ENCODE results near the gene NAALADL2. TPM values are rescaled to one million over a fixed set of nuclear protein-coding genes. Genes with fewer than 3 reads are reported as not detected.
"Not testable (repeated sequence)": the region's sequence is repeated elsewhere in the genome, so short reads cannot be mapped to it uniquely, and the experiment has no call there.

Gene NAALADL2
- total RNA-seq, 1 donor from 2014 or later, result 2.4 TPM

GRCh38 chr3:175383371-175383770 lies 524.2 kb downstream of the NAALADL2 start:
- ATAC-seq, result no peak

GRCh38 chr3:175383813-175384212 lies 524.7 kb downstream of the NAALADL2 start:
- no peak for ATAC-seq

- ATAC-seq, result no peak
These were observed 525.4 kb downstream of the NAALADL2 start for GRCh38 chr3:175384569-175384968.

DNA sequence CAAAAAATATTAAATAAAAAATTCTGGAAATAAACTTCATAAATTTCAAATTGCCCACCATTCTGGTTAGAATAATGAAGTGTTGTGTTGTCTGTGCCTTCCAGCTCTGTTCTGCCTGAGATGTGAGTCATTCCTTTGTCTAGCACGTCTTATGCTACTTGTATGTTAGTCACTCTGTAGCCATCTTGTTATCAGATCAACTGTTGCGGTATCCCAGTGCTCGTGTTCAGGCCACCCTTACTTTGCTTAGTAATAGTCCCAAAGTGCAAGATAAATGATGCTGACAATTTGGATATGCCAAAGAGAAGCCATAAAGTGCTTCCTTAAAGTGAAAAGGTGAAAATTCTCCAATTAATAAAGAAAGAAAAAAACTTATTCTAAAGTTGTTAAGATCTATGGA lies 527.5 kb downstream of the NAALADL2 start:
- peak; percentile 73 for ATAC-seq

- no peak for ATAC-seq
These were observed 530.4 kb downstream of the NAALADL2 start for GRCh38 chr3:175389560-175389959.

DNA sequence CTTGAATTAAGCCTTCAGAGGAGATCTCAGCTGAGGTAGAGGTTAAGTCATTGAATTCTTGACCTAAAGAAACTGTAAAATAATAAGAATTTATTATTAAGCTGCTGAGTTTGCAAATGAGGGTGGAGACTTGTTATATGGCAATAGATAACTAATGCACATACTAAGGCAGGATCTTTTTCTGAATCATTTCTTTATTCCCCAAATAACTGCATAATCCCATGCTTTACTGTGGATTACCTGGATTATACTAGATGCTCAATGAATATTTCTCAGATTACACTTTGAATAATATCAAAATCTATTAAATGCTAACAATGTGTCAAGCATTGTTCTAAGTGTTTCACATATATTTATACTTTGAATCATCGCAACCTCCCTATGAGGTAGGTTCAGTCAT lies 532.5 kb downstream of the NAALADL2 start:
- ATAC-seq, result peak; percentile 67

GRCh38 chr3:175392653-175393052 lies 533.5 kb downstream of the NAALADL2 start:
- ATAC-seq, result no peak

DNA sequence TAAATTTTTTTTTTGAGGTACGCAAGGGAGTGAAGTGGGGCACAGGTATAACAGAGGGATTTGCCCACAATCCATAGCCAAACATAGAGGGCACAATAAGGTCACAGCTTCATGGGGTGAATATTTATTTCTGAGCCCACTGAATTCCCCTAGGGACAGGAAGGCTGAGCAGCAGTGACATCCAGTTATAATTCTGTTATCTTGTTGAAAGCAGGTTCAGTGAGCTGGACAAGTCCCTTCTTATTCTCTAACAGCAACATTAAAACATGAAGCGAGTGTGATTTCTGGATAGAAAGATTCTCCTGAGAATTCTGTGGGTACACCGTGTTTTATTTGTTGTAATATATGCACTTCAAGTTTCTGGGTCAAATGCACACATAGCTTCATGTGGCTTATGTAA lies 538.2 kb downstream of the NAALADL2 start:
- no peak for ATAC-seq

DNA sequence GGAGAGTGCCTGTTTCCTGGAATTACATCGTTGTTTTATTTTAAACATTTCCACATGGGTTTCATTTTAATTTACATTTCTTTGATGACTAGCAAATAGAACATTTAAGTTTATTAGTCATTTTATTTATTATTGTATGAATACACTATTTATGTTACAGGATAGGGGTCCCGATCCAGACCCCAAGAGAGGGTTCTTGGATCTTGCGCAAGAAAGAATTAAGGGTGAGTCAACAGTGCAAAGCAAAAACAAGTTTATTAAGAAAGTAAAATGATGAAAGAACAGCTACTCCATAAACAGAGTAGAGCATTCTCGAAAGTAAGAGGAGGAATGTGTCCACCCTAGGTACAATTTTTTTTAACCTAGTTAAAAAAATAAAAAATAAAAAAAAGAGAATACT lies 539.5 kb downstream of the NAALADL2 start:
- ATAC-seq, result no peak

DNA sequence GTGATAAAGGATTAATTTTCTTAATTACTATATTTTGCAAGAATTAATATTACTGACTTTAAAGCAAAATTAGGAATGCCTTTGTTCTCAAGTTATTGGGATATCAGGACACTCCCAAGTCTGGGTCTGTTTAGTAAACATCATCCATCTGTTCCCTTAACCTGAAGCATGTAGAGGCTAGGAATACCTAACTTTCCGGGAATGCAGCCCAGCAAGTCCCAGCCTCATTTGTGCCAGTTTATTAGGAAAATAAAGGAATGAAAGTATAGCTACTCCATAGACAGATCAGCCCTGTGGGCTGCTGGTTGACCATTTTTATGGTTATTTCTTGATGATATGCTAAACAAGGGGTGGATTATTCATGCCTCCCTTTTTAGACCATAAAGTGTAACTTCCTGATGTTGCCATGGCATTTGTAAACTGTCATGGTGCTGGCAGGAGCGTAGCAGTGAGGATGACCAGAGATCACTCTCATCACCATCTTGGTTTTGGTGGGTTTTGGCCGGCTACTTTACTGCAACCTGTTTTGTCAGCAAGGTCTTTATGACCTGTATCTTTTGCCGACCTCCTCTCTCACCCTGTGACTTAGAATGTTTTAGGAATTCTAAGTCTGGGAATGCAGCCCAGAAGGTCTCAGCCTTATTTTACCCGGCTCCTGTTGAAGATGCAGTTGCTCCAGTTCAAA lies 540.2 kb downstream of the NAALADL2 start:
- ATAC-seq, result no peak

DNA sequence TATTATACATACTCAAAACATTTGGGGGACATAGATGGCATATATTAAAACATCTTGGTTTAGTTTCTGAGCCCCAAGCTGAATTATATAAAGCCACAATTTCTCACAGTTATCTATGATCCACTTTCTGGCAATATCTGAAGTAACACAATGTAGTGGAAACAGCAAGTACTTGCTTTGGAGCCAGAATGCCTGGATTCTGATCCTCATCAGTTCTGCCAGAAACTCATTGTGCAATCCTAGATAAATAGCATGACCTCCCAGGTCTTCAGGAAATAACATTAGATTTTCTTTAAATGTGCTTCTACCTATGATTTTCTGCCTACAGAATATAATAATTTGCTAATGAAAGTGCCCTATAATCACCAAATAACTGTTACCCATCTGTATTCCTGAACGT lies 544.9 kb downstream of the NAALADL2 start:
- ATAC-seq, result no peak

- ATAC-seq, result no peak
These were observed 545.5 kb downstream of the NAALADL2 start for GRCh38 chr3:175404621-175405020.

GRCh38 chr3:175410251-175410650 lies 551.1 kb downstream of the NAALADL2 start:
- ATAC-seq, result no peak

DNA sequence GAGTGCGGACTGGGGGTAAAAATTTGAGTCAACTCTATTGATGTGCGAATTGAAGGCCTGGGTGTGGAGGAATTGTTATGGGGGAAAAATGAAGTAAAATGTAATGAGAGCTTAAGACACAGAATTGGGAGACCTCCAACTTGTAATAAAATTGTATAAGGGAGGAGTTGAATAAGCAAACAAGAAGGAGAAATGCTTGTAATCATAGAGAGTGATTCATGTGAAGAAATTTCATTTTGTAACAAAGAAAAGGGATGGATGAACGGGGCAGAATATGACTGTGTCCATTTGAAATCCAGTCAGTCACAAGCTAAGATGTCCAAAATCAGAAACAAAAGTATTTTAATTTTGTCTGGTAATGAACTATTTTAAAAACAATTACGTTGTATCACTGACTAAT lies 552.3 kb downstream of the NAALADL2 start:
- no peak for ATAC-seq

DNA sequence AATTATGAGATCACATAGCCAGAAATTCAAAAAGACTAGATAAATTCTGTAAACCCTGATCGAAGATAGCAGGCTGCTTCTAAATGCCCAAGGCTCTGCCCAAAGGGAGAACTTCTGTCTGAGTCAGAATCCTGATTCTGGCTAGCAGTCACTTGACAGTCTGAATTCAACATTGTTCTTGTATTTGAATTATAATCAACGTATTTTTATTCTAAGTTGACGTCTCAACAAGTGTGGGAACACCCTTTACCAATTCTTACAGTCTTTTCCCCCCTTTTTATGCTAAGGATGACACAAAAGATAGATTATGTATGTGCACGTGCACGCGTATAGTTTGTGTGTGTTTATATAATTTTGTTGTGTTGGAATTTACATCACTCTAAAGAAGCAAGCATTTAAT lies 552.8 kb downstream of the NAALADL2 start:
- no peak for ATAC-seq

DNA sequence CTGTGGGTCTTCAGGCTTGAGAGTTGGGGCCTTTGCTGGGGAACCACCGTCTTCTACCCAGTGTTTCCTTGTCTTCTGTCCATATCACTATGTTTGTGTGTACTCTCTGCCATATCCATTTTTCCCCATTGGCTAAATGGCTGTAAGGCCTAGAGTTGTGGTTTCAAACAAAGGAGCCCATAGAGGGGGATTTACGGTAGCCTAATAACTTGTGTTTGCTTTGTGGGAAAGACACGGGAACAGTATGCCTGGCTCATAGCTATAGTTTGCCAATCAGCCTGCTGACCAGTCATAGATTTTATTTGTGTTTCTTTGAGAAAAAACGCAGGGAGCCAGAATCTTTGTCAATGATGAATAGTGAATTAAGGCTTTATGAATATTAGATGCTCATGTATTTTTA lies 554.8 kb downstream of the NAALADL2 start:
- ATAC-seq, result no peak

GRCh38 chr3:175416600-175416999 lies 557.5 kb downstream of the NAALADL2 start:
- no peak for ATAC-seq

- no peak for ATAC-seq
These were observed 558.3 kb downstream of the NAALADL2 start for GRCh38 chr3:175417426-175417825.

DNA sequence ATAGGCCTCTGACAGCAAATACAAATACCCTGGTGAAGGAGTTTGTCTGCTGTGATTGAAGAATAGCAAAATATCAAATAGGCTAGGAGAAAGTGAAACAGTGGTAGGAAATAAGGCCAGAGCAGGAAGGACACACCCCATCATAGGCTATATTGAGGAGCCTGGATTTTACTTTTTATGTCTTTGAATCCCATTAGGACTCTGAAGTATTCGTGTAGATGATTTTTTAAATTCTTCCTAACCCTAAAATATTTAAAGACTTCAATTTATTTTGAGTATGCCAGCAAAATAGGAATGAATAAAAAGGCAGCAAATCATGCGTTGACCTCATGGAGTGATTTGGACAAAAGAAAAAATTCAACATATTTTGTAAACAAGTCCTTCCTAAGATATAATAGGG lies 562.8 kb downstream of the NAALADL2 start:
- ATAC-seq, result no peak

DNA sequence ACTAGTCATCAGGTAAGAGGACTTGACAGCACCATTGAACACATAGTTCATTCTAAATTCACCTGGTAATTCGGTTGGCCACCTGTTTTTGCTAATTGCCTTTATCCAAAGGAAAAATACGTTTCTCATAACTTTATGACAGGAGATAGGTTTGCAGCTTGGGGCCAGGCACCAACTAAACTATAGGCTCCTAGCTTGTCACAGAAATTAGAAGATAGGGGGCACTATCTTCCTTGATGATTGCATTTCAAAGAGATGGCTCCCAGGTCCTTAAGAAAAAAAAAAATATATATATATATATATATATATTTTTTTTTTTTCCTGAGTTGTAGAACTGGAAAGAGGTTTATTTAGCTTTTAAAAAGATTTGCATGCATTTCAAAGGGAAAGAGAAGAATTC lies 563.6 kb downstream of the NAALADL2 start:
- ATAC-seq, result no peak

- not testable (repeated sequence) for ATAC-seq
These were observed 564.7 kb downstream of the NAALADL2 start for GRCh38 chr3:175423848-175424247.

DNA sequence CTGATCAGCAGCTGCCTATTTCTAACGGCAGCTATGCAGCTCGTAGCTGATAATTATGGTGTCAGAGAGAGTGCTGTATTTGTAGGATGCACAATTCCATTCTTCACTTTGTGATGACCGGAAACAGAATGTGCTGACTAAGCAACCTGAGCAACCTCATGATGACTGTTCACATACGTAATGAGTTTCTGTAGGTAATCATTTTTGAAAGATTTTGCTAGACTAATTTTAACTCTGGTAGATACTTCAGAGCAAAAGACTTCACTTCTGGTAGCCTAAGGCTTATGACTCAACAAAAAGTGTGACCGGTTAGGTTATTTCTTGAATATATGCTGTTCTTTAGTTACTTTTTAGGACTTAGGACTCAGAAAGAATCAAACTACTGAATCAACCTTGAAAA lies 567.7 kb downstream of the NAALADL2 start:
- ATAC-seq, result no peak

- ATAC-seq, result no peak
These were observed 569.3 kb downstream of the NAALADL2 start for GRCh38 chr3:175428466-175428865.

DNA sequence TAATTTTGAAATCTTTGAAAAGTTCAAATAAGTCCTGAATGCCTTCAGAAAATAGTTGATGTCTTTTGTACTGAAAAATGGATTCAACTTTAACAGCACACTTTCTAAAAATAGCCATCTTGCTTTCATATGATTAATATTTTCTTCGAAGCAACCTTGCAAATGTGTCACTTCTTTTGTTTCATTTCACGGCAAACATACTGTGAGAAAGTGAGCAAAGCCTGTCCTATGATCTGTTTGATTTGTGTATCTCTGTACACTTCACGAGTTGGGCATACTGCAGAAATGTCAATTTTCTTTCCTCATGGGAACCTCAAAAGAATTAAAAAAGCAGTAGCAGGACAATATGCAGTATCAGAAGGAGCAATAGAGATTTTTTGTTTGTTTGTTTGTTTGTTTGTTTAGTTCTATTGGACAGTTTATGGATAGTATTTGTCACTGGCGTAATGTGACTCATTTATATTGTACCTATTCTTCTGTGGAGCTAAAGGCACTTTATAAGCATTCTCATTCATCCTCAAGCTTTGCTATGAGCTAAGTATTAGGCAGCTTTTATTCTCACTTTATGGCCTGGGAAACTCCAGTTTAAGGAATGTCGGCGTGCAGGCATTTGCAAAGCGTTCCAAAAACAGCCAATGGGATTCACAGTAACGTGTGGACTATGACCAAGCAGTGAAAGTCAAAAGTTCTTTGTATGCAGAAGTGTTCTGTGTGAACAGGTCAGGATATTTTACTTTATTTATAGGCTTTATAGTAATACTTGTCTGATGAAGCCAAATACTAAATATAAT lies 572.0 kb downstream of the NAALADL2 start:
- no peak for ATAC-seq

All from esophagus mucosa (tissue), 1 donor.